HG03066 (cell line): Measurements from ENCODE around the gene NCAPD2.
"Not testable (repeated sequence)": the region's sequence is repeated elsewhere in the genome, so short reads cannot be mapped to it uniquely, and the experiment has no call there.

Experiments used
- ATAC-seq: cut with Tn5 transposase; IDR thresholded peaks from one replicate; pipeline ENCODE4 v1.9.1; 2021; ENCODE audit warnings: low read depth; ENCODE audit not compliant: unreplicated experiment

The NCAPD2 gene

DNA sequence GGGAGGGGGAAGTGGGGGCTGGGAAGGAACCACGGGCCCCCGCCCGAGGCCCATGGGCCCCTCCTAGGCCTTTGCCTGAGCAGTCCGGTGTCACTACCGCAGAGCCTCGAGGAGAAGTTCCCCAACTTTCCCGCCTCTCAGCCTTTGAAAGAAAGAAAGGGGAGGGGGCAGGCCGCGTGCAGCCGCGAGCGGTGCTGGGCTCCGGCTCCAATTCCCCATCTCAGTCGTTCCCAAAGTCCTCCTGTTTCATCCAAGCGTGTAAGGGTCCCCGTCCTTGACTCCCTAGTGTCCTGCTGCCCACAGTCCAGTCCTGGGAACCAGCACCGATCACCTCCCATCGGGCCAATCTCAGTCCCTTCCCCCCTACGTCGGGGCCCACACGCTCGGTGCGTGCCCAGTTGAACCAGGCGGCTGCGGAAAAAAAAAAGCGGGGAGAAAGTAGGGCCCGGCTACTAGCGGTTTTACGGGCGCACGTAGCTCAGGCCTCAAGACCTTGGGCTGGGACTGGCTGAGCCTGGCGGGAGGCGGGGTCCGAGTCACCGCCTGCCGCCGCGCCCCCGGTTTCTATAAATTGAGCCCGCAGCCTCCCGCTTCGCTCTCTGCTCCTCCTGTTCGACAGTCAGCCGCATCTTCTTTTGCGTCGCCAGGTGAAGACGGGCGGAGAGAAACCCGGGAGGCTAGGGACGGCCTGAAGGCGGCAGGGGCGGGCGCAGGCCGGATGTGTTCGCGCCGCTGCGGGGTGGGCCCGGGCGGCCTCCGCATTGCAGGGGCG lies 40.2 kb downstream of the NCAPD2 start, which contains the start of gene GAPDH:
Gene GAPDH (plus strand): TSS at position 595 of the 772 bp plus-strand sequence. CDS start 316 bp downstream, outside the sequence.
- ATAC-seq, result peak; percentile 63

- ATAC-seq, result no peak
These were observed 40.7 kb downstream of the NCAPD2 start for GRCh38 chr12:6534695-6534944.

GRCh38 chr12:6534945-6535696 lies 41.2 kb downstream of the NCAPD2 start:
- ATAC-seq, result no peak

DNA sequence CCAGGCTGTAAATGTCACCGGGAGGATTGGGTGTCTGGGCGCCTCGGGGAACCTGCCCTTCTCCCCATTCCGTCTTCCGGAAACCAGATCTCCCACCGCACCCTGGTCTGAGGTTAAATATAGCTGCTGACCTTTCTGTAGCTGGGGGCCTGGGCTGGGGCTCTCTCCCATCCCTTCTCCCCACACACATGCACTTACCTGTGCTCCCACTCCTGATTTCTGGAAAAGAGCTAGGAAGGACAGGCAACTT lies 41.7 kb downstream of the NCAPD2 start:
- no peak for ATAC-seq

DNA sequence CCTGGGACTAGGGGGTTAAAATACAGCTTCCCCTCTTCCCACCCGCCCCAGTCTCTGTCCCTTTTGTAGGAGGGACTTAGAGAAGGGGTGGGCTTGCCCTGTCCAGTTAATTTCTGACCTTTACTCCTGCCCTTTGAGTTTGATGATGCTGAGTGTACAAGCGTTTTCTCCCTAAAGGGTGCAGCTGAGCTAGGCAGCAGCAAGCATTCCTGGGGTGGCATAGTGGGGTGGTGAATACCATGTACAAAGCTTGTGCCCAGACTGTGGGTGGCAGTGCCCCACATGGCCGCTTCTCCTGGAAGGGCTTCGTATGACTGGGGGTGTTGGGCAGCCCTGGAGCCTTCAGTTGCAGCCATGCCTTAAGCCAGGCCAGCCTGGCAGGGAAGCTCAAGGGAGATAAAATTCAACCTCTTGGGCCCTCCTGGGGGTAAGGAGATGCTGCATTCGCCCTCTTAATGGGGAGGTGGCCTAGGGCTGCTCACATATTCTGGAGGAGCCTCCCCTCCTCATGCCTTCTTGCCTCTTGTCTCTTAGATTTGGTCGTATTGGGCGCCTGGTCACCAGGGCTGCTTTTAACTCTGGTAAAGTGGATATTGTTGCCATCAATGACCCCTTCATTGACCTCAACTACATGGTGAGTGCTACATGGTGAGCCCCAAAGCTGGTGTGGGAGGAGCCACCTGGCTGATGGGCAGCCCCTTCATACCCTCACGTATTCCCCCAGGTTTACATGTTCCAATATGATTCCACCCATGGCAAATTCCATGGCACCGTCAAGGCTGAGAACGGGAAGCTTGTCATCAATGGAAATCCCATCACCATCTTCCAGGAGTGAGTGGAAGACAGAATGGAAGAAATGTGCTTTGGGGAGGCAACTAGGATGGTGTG lies 42.3 kb downstream of the NCAPD2 start:
- no peak for ATAC-seq

GRCh38 chr12:6536894-6537579 lies 43.1 kb downstream of the NCAPD2 start:
- no peak for ATAC-seq

DNA sequence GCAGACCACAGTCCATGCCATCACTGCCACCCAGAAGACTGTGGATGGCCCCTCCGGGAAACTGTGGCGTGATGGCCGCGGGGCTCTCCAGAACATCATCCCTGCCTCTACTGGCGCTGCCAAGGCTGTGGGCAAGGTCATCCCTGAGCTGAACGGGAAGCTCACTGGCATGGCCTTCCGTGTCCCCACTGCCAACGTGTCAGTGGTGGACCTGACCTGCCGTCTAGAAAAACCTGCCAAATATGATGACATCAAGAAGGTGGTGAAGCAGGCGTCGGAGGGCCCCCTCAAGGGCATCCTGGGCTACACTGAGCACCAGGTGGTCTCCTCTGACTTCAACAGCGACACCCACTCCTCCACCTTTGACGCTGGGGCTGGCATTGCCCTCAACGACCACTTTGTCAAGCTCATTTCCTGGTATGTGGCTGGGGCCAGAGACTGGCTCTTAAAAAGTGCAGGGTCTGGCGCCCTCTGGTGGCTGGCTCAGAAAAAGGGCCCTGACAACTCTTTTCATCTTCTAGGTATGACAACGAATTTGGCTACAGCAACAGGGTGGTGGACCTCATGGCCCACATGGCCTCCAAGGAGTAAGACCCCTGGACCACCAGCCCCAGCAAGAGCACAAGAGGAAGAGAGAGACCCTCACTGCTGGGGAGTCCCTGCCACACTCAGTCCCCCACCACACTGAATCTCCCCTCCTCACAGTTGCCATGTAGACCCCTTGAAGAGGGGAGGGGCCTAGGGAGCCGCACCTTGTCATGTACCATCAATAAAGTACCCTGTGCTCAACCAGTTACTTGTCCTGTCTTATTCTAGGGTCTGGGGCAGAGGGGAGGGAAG lies 43.9 kb downstream of the NCAPD2 start:
- ATAC-seq, result not testable (repeated sequence)

DNA sequence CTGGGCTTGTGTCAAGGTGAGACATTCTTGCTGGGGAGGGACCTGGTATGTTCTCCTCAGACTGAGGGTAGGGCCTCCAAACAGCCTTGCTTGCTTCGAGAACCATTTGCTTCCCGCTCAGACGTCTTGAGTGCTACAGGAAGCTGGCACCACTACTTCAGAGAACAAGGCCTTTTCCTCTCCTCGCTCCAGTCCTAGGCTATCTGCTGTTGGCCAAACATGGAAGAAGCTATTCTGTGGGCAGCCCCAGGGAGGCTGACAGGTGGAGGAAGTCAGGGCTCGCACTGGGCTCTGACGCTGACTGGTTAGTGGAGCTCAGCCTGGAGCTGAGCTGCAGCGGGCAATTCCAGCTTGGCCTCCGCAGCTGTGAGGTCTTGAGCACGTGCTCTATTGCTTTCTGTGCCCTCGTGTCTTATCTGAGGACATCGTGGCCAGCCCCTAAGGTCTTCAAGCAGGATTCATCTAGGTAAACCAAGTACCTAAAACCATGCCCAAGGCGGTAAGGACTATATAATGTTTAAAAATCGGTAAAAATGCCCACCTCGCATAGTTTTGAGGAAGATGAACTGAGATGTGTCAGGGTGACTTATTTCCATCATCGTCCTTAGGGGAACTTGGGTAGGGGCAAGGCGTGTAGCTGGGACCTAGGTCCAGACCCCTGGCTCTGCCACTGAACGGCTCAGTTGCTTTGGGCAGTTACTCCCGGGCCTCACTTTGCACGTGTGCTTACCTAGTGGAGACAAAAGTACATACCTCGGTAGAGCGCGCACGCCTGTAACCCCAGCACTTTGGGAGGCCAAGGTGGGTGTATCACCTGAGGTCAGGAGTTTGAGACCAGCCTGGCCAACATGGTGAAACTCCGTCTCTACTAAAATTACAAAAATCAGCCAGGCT lies 44.8 kb downstream of the NCAPD2 start:
- ATAC-seq, result no peak

DNA sequence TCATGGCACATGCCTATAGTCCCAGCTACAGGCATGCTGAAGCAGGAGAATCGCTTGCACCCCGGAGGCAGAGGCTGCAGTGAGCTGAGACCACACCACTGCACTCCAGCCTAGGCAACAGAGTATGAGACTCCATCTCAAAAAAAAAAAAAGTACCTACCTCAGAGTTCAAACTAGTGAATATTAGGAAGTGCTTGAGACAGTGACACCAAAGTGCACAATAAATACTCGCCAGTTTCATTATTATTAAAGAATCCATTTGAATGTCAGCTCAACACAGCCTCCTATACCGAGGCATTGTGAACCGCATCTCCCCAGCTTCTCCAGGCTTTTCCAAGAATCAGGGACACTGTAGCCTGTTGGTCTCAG lies 45.4 kb downstream of the NCAPD2 start:
- no peak for ATAC-seq

- ATAC-seq, result no peak
These were observed 45.8 kb downstream of the NCAPD2 start for GRCh38 chr12:6539707-6540134.

GRCh38 chr12:6540181-6540877 lies 46.4 kb downstream of the NCAPD2 start:
- no peak for ATAC-seq

DNA sequence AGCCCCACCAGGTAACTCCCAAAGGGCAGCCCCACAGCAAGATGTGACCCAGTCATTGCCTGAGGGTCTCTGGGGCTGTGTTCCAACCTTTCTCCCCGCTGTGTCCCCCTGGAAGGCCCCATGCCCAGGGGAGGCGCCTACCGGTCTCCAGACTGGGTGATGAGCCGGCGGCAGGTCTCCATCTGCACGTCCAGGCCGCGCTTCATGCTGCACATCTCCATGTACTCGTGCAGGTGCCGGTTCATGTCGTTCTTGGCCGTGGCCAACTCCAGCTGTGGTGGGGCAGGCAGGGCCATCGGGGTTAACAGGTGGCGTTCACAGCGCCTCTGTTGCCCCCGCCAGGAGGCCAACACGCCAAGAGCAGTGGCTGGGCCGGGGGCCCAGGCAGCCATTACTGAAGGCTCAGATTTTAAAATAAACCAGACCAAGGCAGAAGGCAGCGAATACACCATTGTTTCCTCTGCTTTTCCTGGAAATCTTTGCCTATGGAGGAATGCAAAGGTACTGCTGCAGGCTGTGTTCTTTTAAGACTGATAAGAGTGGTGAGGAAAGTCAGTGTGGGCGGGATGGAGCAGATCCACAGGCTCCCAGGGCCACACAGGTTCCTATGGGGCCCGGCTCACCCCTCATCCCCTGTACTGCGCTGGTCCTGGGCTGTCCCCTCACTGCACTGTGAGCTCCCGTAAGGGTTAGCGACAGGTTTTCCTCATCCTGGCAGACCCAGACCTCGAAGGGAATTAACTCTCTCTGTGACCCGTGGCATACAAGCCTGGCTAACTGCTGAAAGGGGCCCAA lies 47.7 kb downstream of the NCAPD2 start:
- no peak for ATAC-seq

GRCh38 chr12:6542209-6543009 lies 48.5 kb downstream of the NCAPD2 start:
- no peak for ATAC-seq

- no peak for ATAC-seq
These were observed 52.1 kb downstream of the NCAPD2 start for GRCh38 chr12:6546016-6546415.

- no peak for ATAC-seq
These were observed 53.7 kb downstream of the NCAPD2 start for GRCh38 chr12:6547566-6547965.

DNA sequence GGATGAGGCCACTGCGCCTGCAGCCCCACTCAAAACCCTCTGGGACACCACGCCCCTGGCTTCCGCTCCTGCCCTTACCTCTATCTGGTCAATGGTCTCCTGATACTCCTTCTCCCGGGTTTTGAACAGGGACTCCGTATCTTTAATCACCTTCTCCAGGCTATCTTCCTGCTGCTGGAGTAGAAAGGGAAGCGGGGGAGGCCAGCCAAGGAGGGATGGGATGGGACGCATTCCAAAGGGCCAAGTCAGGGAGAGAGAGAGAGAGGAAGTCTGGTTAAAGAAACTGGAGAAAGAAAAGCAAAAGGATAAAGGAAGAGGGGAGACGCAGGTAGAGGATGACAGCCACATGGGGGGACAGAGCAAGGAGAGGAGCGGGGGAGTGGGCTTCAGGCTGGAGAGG lies 54.1 kb downstream of the NCAPD2 start:
- ATAC-seq, result no peak

- no peak for ATAC-seq
These were observed 54.7 kb downstream of the NCAPD2 start for GRCh38 chr12:6548556-6548955.
